ENCODE results near the gene TMEM235. TPM values are rescaled to one million over a fixed set of nuclear protein-coding genes. Genes with fewer than 3 reads are reported as not detected.

TMEM235 gene
- total RNA-seq, 4 donors from 2014 or later: not detected

GRCh38 chr17:78239489-78239931 lies 8.1 kb downstream of the TMEM235 start:
- no peak for ATAC-seq (ENCODE audit: low FRiP score)
- no peak for DNase-seq (ENCODE audit: low spot score)
- TF ChIP-seq CTCF (IDR thresholded peaks at IDR 0.05): no peak

GRCh38 chr17:78240012-78240655 lies 8.7 kb downstream of the TMEM235 start:
- DNase-seq (ENCODE audit: low spot score) (no peak), ATAC-seq (ENCODE audit: low FRiP score) (no peak)
- no peak for TF ChIP-seq CTCF (IDR thresholded peaks at IDR 0.05)

- ATAC-seq (ENCODE audit: low FRiP score) (no peak), DNase-seq (ENCODE audit: low spot score) (no peak)
- no peak for TF ChIP-seq CTCF (IDR thresholded peaks at IDR 0.05)
Measured at GRCh38 chr17:78240839-78241238, 9.4 kb downstream of the TMEM235 start.

- no peak for TF ChIP-seq CTCF (IDR thresholded peaks at IDR 0.05)
- ATAC-seq (ENCODE audit: low FRiP score) (no peak), DNase-seq (ENCODE audit: low spot score) (no peak)
Measured at GRCh38 chr17:78241277-78242023, 10.0 kb downstream of the TMEM235 start.

- DNase-seq (ENCODE audit: low spot score) (no peak), ATAC-seq (ENCODE audit: low FRiP score) (peak; percentile 15)
Measured at GRCh38 chr17:78242024-78242742, 10.8 kb downstream of the TMEM235 start.

GRCh38 chr17:78247304-78247703 lies 15.9 kb downstream of the TMEM235 start:
- DNase-seq (ENCODE audit: low spot score): no peak
- no peak for TF ChIP-seq CTCF (IDR thresholded peaks at IDR 0.05)
- ATAC-seq (ENCODE audit: low FRiP score): no peak

More at GRCh38 chr17:78242024-78242742, 10.8 kb downstream of the TMEM235 start:
- no peak for TF ChIP-seq CTCF (IDR thresholded peaks at IDR 0.05)

All from omental fat pad (tissue), 4 donors.